HepG2 (cell line): Measurements from ENCODE around the gene CD80. TPM values are rescaled to one million over a fixed set of nuclear protein-coding genes. Genes with fewer than 3 reads are reported as not detected.

Source experiments
- DMAP1 ChIP-seq: IDR thresholded peaks from 2 replicates; pipeline ENCODE4 v1.6.1; 2016
- ELF3 ChIP-seq: IDR thresholded peaks from 2 replicates; pipeline ENCODE4 v1.6.1; 2016; ENCODE audit warnings: missing genetic modification reagents, missing compliant biosample characterization
- KLF11 ChIP-seq: IDR thresholded peaks from 2 replicates; pipeline ENCODE4 v1.6.1; 2016; ENCODE audit warnings: missing compliant biosample characterization
- PHF8 ChIP-seq: sonication (generic); formaldehyde crosslinking; IDR thresholded peaks from 2 replicates; pipeline ENCODE4 v1.5.0; 2020; ENCODE audit warnings: missing genetic modification reagents
- REL ChIP-seq: sonication (generic); formaldehyde crosslinking; conservative IDR thresholded peaks from 2 replicates; pipeline ENCODE4 v1.8.0; 2022; ENCODE audit warnings: mild to moderate bottlenecking, missing genetic modification reagents, moderate library complexity
- ZFX ChIP-seq: sonication (generic); formaldehyde crosslinking; IDR thresholded peaks from 2 replicates; pipeline ENCODE4 v1.4.0; 2020; ENCODE audit warnings: mild to moderate bottlenecking, low read depth, missing genetic modification reagents, moderate library complexity
- ZNF136 ChIP-seq: sonication (generic); formaldehyde crosslinking; IDR thresholded peaks from 2 replicates; pipeline ENCODE4 v1.8.1; 2022; ENCODE audit warnings: low read depth, mild to moderate bottlenecking, moderate library complexity, missing genetic modification reagents
- ZNF207 ChIP-seq: fragments of 450-650 bp; IDR thresholded peaks from 2 replicates; pipeline ENCODE4 v1.6.1; 2016; ENCODE audit warnings: antibody characterized with exemption, borderline replicate concordance
- polyA plus RNA-seq, 8 experiments: library from polyadenylated mRNA; depleted of rRNA in 3 of 8; stranded (reverse) in 7 of 8; unstranded in 1 of 8; fragments of >200 nt; fragmentation: Illumina TruSeq in 4 of 8; extraction: Trizol in 4 of 8; gene quantifications; 2 replicates each; pipeline versions ENCODE4 v1.2.1 to v1.2.3, GENCODE V29; 2011 to 2016; ENCODE audit warnings: low read depth in 4 of 8, missing spikeins in 1 of 8, mixed read lengths in 1 of 8; ENCODE audit not compliant: insufficient read depth in 1 of 8
- total RNA-seq, 5 experiments: library from RNA; depleted of rRNA; stranded (reverse); fragments of >200 nt; fragmentation: Illumina TruSeq; extraction: Trizol; gene quantifications; 2 replicates each; pipeline ENCODE4 v1.2.3, GENCODE V29; 2016; ENCODE audit warnings: low read depth in 1 of 5
- TF ChIP-seq, protein P1 (sequence below): sonication (generic); formaldehyde crosslinking; IDR thresholded peaks from 2 replicates; pipeline ENCODE4 v1.5.1; 2020; ENCODE audit warnings: mild to moderate bottlenecking, missing genetic modification reagents, moderate library complexity
- TF ChIP-seq, protein P2 (sequence below): sonication (generic); formaldehyde crosslinking; IDR thresholded peaks from 2 replicates; pipeline ENCODE4 v1.4.0; 2020; ENCODE audit warnings: missing genetic modification reagents
- TF ChIP-seq, protein P3 (sequence below): sonication (generic); formaldehyde crosslinking; IDR thresholded peaks from 2 replicates; pipeline ENCODE4 v1.5.1; 2020; ENCODE audit warnings: missing genetic modification reagents, mild to moderate bottlenecking, borderline replicate concordance

The CD80 gene
- total and polyA plus RNA-seq, 2 of the 13 experiments (the other 11 are each of a cell fraction or from before 2014, with no cell fraction given): not detected

DNA sequence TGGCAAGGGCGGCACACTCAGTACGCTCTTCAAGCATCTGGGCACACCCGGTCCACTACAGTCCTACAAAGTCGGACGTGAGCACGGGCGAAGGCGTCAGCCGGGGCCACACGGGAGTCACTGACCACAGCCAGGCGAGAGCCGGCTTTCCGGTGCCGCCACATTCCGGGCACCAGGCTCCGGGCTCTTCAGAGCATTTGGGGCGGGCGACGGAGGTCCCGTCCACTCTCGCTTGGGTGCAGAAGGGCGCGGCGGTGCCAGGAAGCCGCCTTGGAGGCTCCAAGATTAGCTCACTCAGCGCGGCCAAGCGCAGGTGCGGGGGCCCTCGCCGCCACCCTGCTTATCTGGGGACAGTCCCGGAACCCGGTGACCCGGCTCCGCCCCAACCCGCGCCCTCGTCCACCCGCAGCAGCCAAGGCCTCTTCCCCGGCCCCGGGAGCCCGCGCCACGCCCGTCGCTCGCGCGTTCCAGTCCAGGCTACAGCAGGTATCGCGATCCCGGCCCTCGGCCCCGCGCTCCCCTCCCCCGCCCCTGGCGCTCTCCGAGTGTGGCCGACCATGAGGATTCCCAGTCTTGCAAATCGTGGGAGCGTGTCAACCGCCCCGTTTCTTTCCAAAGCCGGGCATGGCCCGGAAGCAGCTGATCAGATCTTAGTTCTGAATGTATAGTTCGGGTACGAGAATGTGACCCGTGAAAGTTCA, 20.1 kb upstream of the CD80 start, which contains the start of gene ADPRH (continued):
- TF ChIP-seq, protein P1, sequence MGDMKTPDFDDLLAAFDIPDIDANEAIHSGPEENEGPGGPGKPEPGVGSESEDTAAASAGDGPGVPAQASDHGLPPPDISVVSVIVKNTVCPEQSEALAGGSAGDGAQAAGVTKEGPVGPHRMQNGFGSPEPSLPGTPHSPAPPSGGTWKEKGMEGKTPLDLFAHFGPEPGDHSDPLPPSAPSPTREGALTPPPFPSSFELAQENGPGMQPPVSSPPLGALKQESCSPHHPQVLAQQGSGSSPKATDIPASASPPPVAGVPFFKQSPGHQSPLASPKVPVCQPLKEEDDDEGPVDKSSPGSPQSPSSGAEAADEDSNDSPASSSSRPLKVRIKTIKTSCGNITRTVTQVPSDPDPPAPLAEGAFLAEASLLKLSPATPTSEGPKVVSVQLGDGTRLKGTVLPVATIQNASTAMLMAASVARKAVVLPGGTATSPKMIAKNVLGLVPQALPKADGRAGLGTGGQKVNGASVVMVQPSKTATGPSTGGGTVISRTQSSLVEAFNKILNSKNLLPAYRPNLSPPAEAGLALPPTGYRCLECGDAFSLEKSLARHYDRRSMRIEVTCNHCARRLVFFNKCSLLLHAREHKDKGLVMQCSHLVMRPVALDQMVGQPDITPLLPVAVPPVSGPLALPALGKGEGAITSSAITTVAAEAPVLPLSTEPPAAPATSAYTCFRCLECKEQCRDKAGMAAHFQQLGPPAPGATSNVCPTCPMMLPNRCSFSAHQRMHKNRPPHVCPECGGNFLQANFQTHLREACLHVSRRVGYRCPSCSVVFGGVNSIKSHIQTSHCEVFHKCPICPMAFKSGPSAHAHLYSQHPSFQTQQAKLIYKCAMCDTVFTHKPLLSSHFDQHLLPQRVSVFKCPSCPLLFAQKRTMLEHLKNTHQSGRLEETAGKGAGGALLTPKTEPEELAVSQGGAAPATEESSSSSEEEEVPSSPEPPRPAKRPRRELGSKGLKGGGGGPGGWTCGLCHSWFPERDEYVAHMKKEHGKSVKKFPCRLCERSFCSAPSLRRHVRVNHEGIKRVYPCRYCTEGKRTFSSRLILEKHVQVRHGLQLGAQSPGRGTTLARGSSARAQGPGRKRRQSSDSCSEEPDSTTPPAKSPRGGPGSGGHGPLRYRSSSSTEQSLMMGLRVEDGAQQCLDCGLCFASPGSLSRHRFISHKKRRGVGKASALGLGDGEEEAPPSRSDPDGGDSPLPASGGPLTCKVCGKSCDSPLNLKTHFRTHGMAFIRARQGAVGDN (CRISPR knock-in tag): peak; percentile 74
- TF ChIP-seq, protein P2, sequence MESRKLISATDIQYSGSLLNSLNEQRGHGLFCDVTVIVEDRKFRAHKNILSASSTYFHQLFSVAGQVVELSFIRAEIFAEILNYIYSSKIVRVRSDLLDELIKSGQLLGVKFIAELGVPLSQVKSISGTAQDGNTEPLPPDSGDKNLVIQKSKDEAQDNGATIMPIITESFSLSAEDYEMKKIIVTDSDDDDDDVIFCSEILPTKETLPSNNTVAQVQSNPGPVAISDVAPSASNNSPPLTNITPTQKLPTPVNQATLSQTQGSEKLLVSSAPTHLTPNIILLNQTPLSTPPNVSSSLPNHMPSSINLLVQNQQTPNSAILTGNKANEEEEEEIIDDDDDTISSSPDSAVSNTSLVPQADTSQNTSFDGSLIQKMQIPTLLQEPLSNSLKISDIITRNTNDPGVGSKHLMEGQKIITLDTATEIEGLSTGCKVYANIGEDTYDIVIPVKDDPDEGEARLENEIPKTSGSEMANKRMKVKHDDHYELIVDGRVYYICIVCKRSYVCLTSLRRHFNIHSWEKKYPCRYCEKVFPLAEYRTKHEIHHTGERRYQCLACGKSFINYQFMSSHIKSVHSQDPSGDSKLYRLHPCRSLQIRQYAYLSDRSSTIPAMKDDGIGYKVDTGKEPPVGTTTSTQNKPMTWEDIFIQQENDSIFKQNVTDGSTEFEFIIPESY (CRISPR knock-in tag): no peak
- TF ChIP-seq ZFX (CRISPR knock-in tag) (peak; percentile 21; the same call in 1 of the 2 replicates), ZNF136 (CRISPR knock-in tag) (no peak), ZNF207 (no peak), DMAP1 (peak; percentile 31; the same call in 1 of the 2 replicates), ELF3 (CRISPR knock-in tag) (no peak), KLF11 (no peak), PHF8 (CRISPR knock-in tag) (peak; percentile 25; the same call in 1 of the 2 replicates), REL (CRISPR knock-in tag) (no peak)
- TF ChIP-seq, protein P3, sequence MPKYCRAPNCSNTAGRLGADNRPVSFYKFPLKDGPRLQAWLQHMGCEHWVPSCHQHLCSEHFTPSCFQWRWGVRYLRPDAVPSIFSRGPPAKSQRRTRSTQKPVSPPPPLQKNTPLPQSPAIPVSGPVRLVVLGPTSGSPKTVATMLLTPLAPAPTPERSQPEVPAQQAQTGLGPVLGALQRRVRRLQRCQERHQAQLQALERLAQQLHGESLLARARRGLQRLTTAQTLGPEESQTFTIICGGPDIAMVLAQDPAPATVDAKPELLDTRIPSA: 0 out of 2 replicates have a peak, but pooled peaks have one; percentile 41
